Smooth muscle cell (in vitro differentiated cells): ENCODE measurements around the gene NABP2. TPM values are rescaled to one million over a fixed set of nuclear protein-coding genes. Genes with fewer than 3 reads are reported as not detected.

Experiments used
- DNase-seq: peaks from one replicate; lab custom pipeline; 2025; ENCODE audit not compliant: unreplicated experiment; lab: John Stamatoyannopoulos, UW
- H2AFZ ChIP-seq: fragments of 200-600 bp; sonication (generic); 2 replicates; pipeline ENCODE4 v1.6.0; 2016; ENCODE audit warnings: antibody characterized with exemption, low read depth, mild to moderate bottlenecking
- H3F3A ChIP-seq: fragments of 200-600 bp; sonication (generic); 2 replicates; pipeline ENCODE4 v1.6.0; 2017; ENCODE audit warnings: antibody characterized with exemption, low read depth
- H3K27ac ChIP-seq: fragments of 200-600 bp; sonication (generic); 2 replicates; pipeline ENCODE4 v1.5.1; 2016; ENCODE audit warnings: low read depth, mild to moderate bottlenecking
- H3K27me3 ChIP-seq: fragments of 200-600 bp; sonication (generic); 2 replicates; pipeline ENCODE4 v1.6.1; 2016; ENCODE audit warnings: low read depth, mild to moderate bottlenecking
- H3K36me3 ChIP-seq: fragments of 200-600 bp; sonication (generic); 2 replicates; pipeline ENCODE4 v1.5.1; 2016; ENCODE audit warnings: low read depth
- H3K4me1 ChIP-seq: fragments of 200-600 bp; sonication (generic); 2 replicates; pipeline ENCODE4 v1.5.1; 2016; ENCODE audit warnings: low read depth
- H3K4me2 ChIP-seq: fragments of 200-600 bp; sonication (generic); 2 replicates; pipeline ENCODE4 v1.6.0; 2016; ENCODE audit warnings: mild to moderate bottlenecking
- H3K4me3 ChIP-seq: fragments of 200-600 bp; sonication (generic); 2 replicates; pipeline ENCODE4 v1.5.1; 2016; ENCODE audit warnings: mild to moderate bottlenecking
- H3K79me2 ChIP-seq: fragments of 200-600 bp; sonication (generic); 2 replicates; pipeline ENCODE4 v1.6.0; 2016; ENCODE audit warnings: low read depth, mild to moderate bottlenecking
- H3K9ac ChIP-seq: fragments of 200-600 bp; sonication (generic); 2 replicates; pipeline ENCODE4 v1.6.0; 2016; ENCODE audit warnings: low read depth
- H3K9me3 ChIP-seq: fragments of 200-600 bp; sonication (generic); replicated peaks from 2 replicates; pipeline ENCODE4 v1.5.1; 2016; ENCODE audit warnings: low read depth
- H4K20me1 ChIP-seq: fragments of 200-600 bp; sonication (generic); 2 replicates; pipeline ENCODE4 v1.6.0; 2016; ENCODE audit warnings: low read depth
- CTCF ChIP-seq: fragments of 200-600 bp; sonication (generic); IDR thresholded peaks from 2 replicates; pipeline ENCODE4 v1.5.1; 2017; ENCODE audit warnings: borderline replicate concordance, mild to moderate bottlenecking, antibody characterized with exemption; ENCODE audit not compliant: insufficient read depth, poor library complexity, severe bottlenecking
- WGBS: methylation state at CpG from one replicate; pipeline ENCODE4 v1.1.7; 2016; ENCODE audit warnings: low lambda C conversion rate; 5-methylcytosine and 5-hydroxymethylcytosine counted together
- polyA plus RNA-seq: library from polyadenylated mRNA; unstranded; fragments of >200 nt; fragmentation: Nextera tagmentation; extraction: Ambion mirVana; gene quantifications from 2 replicates; pipeline ENCODE4 v1.2.1, GENCODE V29; 2016
- total RNA-seq: library from RNA; depleted of rRNA; stranded (reverse); fragments of >200 nt; gene quantifications from 2 replicates; pipeline ENCODE4 v1.2.3, GENCODE V29; 2014

The NABP2 gene
- total and polyA plus RNA-seq, 2 experiments from 2014 or later, result 14.2 to 33.8 TPM

- Histone ChIP-seq H3K9me3 (no peaks in the 10 kb centered on the region), H3K4me3 (peak overlapping the region; percentile 73), H4K20me1 (peaks cover 11% of the 10 kb centered on the region), H3K4me1 (peaks cover 18% of the 10 kb centered on the region), H3K36me3 (no peaks in the 10 kb centered on the region), H3K27ac (peak overlapping the region; percentile 98), H3K79me2 (peaks cover 40% of the 10 kb centered on the region), H2AFZ (peak overlapping the region; percentile 20), H3F3A (peaks cover 15% of the 10 kb centered on the region), H3K4me2 (peak overlapping the region; percentile 87), H3K9ac (peak overlapping the region; percentile 88), H3K27me3 (no peaks in the 10 kb centered on the region)
- DNase-seq, result peak; percentile 47
- WGBS, result 0% methylated on average over 14 of the region's 21 CpGs
- no peak for TF ChIP-seq CTCF
Measured at GRCh38 chr12:56221232-56221756, 2.8 kb upstream of the NABP2 start.

- peak; percentile 89 for DNase-seq
- Histone ChIP-seq H3K4me1 (peaks cover 18% of the 10 kb centered on the region), H3K79me2 (peaks cover 36% of the 10 kb centered on the region), H3K9ac (peak within 1 kb of the TSS; percentile 88), H3K4me3 (peak within 1 kb of the TSS; percentile 73), H3K4me2 (peak within 1 kb of the TSS; percentile 87), H3K27me3 (no peaks in the 10 kb centered on the region), H2AFZ (peak within 1 kb of the TSS; percentile 43), H4K20me1 (peaks cover 11% of the 10 kb centered on the region), H3K36me3 (no peaks in the 10 kb centered on the region), H3F3A (peaks cover 15% of the 10 kb centered on the region), H3K9me3 (no peaks in the 10 kb centered on the region), H3K27ac (peak within 1 kb of the TSS; percentile 98)
- no peak for TF ChIP-seq CTCF
- WGBS, result 8% methylated on average over 38 of the region's 42 CpGs
Measured at GRCh38 chr12:56221757-56222530, 2.2 kb upstream of the NABP2 start, which contains the start of gene RNF41. TSS of gene RNF41 (minus strand) at chr12:56221922. CDS start at chr12:56214047, 7,875 bp downstream.

GRCh38 chr12:56222531-56222895 lies 1.6 kb upstream of the NABP2 start:
- H4K20me1 ChIP-seq, result peaks cover 6% of the 10 kb centered on the region
- H3K9ac ChIP-seq, result peak overlapping the region; percentile 88
- no peaks in the 10 kb centered on the region for H3K9me3 ChIP-seq
- peak overlapping the region; percentile 73 for H3K4me3 ChIP-seq
- peak overlapping the region; percentile 87 for H3K4me2 ChIP-seq
- peak overlapping the region; percentile 98 for H3K27ac ChIP-seq
- peaks cover 15% of the 10 kb centered on the region for H3F3A ChIP-seq
- no peak for TF ChIP-seq CTCF
- peaks cover 30% of the 10 kb centered on the region for H3K79me2 ChIP-seq
- H3K4me1 ChIP-seq, result peaks cover 18% of the 10 kb centered on the region
- H3K36me3 ChIP-seq, result no peaks in the 10 kb centered on the region
- no peak for DNase-seq
- peak overlapping the region; percentile 43 for H2AFZ ChIP-seq
- no peaks in the 10 kb centered on the region for H3K27me3 ChIP-seq
- 41% methylated on average over 4 of the region's 4 CpGs for WGBS
